GM12891 (cell line): ENCODE measurements around the gene E2F3.

Source experiments
- PAX5 ChIP-seq: IDR thresholded peaks from 2 replicates; pipeline ENCODE4 v1.6.1; 2011; ENCODE audit warnings: low read length, moderate library complexity, mild to moderate bottlenecking; ENCODE audit not compliant: insufficient read depth, severe bottlenecking
- POLR2A ChIP-seq: IDR thresholded peaks from 2 replicates; pipeline ENCODE4 v1.6.1; 2011; ENCODE audit warnings: low read depth, low read length, control low read depth
- POLR2AphosphoS5 ChIP-seq: IDR thresholded peaks from 2 replicates; pipeline ENCODE4 v1.6.1; 2011; ENCODE audit warnings: low read depth, low read length, control low read depth
- POU2F2 ChIP-seq: IDR thresholded peaks from 2 replicates; pipeline ENCODE4 v1.6.1; 2011; ENCODE audit warnings: low read depth, mild to moderate bottlenecking, control low read depth, low read length, moderate library complexity
- SPI1 ChIP-seq: IDR thresholded peaks from 2 replicates; pipeline ENCODE4 v1.6.1; 2011; ENCODE audit warnings: low read depth, low read length, control low read depth
- TAF1 ChIP-seq: IDR thresholded peaks from 2 replicates; pipeline ENCODE4 v1.6.1; 2011; ENCODE audit warnings: low read depth, low read length, control low read depth

DNA sequence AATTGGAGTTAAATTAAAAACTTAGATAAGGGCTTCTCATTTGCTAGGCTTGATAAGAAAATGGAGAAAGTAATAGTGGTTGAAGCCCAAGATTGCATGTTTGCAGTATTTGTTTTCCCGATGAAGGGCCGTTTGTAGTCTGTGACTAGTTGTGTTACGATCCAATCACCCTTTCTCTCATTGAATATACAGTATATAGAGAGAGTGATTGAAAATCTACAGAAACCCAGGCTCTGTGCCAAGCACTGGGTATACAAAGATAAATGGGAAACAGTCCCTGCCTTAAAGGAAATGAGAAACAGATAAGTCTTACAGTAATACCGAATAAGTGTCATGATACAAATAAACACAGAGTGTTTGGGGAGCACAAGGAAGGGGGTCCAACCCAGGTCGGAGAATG is 77.4 kb downstream of the E2F3 start:
- no peak for TF ChIP-seq POLR2A
- TF ChIP-seq POLR2AphosphoS5, result no peak
- no peak for TF ChIP-seq PAX5
- TF ChIP-seq SPI1, result no peak
- no peak for TF ChIP-seq TAF1
- no peak for TF ChIP-seq POU2F2
